ENCODE measurements around the gene EDEM3.
"Not testable (repeated sequence)": the region's sequence is repeated elsewhere in the genome, so short reads cannot be mapped to it uniquely, and the experiment has no call there.

EDEM3 gene

DNA sequence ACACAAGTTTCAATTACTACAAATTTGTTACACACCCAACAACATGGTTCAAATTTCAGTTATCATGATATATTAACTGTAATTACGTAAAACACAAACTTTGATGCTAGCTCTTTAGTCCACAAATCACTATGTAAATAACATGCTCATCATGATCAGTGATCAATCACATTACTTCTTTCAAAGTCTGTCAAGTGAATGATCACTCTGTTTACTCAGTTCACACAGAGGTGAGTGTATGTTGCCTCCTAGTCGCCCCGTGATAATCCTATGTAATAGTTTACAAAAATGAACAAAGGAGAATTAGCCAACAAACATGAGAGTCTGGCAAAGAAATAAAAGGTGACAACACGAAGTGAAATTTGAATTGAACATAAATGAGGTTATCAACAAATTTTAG lies 14.3 kb downstream of the EDEM3 start:
- DNase-seq (ENCODE audit: low spot score), result no peak

DNA sequence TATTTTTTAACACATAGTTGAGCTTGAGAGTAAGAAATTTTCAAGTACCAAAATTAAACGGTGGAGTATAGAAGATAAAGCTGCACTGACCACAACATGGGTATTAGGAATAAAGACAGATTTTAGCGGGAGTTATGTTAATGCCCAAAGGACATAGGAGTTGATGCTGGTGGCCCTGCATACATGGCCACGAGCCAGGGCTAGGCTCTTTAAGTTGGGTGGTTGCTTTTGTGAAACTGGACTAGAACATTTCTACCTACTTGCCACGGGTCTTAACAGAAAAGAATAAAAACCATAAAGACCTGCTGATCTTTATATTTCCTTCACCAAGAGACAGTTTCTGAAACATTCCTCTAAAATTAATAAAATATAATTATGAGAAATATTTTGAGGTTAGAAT lies 14.9 kb downstream of the EDEM3 start:
- no peak for DNase-seq (ENCODE audit: low spot score)

DNA sequence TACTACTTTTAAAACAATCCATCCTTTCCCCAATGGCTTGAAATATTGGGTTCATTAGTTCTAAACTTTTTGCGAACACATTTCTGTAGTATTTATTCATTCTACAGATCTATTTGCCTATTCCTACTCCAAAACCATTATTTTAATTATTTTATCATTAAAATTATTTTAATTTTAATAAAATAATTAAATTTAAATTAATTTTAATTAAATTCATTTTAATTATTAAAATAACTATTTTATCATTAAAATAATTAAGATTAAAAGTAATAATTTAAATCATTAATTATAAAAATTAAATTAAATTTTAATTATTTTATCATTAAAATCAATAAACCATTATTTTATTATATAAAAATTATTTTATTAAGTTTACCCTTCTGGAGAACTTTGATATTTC lies 15.6 kb downstream of the EDEM3 start:
- DNase-seq (ENCODE audit: low spot score), result no peak

DNA sequence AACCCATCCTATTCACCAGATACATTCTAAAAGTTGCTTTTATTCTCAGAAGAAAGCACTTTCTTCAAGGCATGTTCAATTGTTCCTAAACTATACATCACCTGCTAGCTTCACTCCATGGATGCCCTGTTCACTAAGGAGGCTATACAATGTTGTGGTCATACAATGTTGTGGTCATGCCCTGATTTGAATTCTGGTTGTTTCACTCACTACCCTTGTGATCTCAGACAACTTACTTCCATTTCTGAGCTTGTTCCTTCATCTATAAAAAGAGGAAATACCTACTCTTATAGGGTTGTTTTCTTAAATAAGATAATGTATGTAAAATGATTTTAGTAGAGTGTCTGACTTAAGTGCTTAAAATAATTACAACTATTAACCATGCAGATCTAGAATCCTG lies 19.7 kb downstream of the EDEM3 start:
- DNase-seq (ENCODE audit: low spot score), result no peak

DNA sequence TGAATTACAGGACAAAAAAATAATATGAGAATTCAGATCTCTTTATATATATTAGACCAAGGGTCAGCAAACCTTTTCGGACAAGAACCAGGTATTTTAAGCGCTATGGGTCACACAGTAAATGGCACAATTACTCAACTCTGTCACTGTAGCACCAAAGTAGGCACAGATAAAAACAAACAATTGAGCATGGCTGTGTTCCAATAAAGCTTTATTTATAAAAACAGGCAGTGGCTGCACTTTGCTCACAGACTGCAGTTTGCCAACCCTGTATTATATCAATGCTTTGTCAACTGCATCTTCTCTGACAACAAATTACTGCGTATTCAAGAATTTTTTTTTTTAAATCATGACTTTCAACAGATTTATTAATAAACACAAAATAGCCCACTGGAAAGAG lies 29.8 kb downstream of the EDEM3 start:
- no peak for DNase-seq (ENCODE audit: low spot score)

DNA sequence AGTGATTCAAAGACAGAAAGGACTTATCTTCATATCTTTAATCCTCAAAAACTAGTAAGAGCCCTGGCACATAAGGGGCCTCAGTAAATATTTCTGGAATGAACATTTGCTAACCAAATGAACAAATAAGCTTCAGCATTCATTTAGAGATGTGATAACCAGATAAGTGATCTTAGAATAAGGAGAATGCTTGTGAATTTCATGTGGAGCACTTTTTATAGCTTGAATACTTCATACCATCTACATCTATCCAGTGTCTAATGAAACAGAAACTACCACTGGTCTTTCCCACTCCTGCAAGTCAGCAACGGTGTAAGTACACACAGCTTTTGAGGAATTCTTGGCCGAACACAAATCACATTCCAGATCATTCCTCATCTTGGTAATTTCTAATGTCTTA lies 38.5 kb downstream of the EDEM3 start:
- no peak for DNase-seq (ENCODE audit: low spot score)

DNA sequence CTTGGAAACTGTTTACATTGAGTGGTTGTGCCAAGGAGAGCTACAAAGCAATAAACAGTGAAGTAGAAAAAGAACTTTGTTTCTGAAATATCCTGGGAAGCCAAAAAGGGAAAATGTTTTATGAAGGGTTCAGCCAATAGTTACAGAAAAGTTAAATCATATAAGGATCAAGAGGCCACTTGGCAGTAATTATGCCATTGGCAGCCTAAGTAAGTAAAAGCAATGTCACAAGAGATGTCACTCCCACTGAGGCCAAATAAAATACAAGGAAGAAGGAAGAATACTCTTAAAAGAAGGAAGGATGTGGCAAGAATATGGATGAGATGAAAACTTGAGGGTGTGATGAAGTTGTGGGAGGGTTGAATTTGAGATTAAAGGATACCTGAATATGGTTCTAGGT lies 45.2 kb downstream of the EDEM3 start:
- DNase-seq (ENCODE audit: low spot score), result no peak

DNA sequence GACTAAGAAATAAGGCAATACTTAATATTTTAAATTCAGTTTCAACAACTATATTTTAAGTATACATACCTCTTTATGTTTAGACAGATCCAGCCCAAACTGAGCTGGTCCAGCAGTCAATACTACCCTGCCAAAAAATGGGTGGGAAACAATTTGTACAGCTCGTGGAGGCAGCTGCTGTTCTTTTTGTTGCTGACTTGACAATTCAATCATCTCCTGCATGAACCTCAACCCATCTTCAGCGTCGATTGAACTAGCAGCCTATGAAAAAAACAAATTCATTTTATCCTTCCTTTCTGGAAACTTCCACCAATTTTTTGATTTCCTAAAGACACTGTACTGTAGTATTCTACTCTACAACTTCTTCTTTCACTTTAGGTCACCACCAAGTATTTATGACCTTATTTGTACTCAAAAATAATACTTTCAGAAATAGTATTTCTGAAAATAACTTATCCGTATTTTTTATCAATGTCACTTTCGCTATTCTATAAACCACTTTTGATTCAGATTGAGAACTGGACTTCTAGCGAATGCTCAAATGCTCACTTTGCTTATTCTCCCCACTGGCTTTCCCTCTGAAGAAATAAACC lies 46.5 kb downstream of the EDEM3 start:
- no peak for DNase-seq (ENCODE audit: low spot score)

DNA sequence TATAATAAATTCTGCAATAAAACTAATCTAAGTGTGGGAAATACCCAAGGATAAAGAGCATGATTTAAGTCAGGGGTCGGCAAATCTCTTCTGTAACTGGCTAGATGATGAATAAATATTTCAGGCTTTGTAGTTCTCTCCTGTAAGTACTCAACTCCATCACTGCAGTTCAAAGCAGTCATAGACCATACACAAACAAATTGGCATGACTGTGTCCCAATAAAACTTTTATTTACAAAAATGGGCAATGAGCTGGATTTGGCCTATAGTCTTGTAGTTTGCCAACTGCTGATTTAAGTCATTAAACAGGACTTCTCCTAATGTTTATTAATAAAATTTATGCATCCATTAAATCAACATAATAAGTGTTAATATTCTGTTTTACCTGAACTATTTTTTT lies 49.4 kb downstream of the EDEM3 start:
- DNase-seq (ENCODE audit: low spot score), result no peak

DNA sequence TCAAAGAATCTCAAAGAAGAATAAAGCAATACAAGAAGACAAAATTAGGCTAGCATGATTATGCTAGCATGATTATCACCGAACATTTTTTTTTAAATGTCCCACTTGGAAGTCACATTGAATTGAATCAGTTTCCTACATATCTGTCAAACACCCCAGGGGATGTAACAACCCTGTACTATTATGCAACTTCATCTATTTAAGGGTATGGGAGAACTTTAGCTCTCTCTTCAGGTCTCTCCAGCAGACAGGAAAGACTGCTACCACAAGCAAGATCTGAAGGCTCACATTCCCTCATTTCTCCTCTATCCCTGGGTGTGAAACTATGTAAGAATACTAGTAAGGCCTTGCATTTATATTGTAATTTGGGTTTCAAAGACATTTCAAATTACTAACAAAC lies 52.8 kb downstream of the EDEM3 start:
- DNase-seq (ENCODE audit: low spot score), result no peak

DNA sequence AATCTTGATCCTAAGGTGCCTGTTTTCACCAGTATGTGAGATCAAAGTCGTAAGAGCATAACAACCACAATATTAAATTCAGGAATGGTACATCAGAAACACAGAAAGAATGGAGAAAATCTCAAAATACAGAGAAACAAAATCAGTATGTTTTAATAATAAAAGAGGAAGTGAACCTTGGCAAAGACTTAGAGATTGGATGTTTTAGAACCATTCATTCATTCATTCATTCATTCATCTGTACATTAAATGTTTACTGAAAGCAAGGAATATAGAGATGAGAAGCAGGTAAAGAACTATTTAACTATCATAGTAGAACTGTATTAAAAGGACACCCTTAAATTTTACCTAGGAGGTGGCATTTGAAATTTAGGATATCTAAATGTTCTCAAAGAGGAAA lies 55.7 kb downstream of the EDEM3 start:
- DNase-seq (ENCODE audit: low spot score), result no peak

DNA sequence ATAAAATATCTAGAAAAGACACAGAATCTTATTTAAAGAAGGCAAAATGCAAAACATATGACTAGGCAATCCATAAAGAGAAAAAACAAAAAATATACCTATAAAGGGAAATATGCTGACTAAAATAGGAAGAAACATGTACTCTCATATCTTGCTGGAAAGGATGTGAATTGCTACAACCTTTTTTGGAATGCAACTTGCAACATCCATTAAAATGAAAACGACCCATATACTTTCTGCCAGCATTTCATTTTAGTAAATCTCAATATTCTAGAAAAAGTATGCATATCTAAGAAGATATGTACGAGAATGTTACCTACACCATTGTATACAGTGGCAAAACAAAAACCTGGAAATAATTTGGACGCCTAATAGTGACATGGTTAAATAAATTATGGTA lies 56.6 kb downstream of the EDEM3 start:
- no peak for DNase-seq (ENCODE audit: low spot score)

DNA sequence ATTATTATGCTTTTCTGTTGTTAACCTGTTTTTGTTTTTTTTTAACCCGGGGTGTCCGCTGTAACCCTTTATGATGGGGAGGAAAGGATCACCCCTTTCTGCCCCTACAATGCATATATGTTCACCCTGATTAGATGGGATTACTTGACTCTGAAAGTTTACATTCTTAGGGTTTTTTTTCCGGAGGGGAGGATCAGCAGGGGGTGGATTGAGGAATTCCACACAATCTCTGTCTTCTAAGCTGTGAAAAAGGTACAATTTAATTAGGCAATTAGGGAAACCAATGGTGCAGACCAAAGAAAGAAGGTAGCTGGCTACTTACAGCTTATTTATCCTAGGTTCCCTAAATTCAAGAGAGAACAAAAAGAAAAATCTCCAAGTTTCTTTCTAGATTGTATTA lies 58.3 kb downstream of the EDEM3 start:
- DNase-seq (ENCODE audit: low spot score), result no peak

DNA sequence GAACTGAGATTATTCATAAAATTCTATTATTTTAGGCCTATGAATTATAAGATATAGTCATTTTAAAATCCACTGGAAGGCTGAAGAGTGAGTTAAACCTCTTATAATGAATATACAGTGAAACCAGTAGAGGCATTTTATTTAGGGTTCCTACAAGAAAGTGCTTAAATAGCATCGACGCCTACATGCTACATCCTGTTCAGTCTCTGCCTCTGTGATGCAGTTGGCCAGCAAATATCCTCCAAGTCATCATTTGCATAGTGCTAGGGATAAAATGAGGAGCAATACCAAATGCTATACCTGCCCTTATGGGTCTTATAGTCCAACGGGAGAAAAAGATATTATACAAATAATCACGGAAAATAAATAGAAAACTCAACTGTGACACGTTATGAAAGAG lies 59.6 kb downstream of the EDEM3 start:
- no peak for DNase-seq (ENCODE audit: low spot score)

DNA sequence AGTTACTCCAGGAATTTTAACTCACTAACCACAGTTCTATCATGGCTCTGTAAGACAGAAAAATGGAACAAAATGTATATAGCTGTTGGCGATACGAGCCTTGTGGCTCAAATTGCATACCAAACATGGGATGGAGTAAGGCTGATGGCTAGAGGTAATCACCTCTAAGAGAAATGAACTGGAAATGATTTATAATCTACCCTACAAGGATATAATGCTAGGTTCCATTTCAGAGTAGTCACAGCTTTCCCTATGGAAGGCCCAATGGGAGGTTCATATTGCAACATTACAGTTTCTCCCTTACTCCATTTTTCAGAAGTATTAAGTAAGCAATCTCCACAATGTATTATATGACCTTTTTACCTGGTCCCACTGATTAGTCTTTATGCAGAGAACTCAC lies 61.6 kb downstream of the EDEM3 start:
- DNase-seq (ENCODE audit: low spot score), result no peak

DNA sequence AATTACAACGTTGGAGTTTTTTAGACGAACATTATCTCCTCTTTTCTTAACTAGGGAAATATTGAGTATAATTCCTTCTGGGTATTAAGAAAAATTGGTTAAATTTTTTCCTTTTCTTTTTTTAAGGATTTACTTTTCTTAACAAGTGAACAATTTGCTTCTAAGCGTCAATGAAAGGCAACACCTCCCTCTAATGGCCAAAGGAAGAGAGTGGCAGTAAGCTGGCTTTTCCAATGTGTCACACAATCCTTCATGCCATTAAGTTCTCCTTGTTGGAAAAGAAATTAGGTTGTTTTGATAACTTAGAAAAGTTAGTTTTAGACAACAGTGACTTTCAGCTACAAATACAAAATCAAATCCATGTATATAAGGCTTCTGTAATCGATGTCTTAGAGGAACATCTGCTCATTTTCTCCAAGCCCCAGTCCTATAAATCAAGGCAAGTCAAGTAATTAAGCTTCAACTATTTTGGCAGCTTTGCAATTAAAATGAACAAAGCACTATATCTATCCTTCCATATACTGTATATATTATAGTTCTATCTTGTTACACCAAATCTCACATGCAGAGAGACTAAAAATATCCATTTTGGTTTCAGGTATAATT lies 62.8 kb downstream of the EDEM3 start:
- peak; percentile 47 for DNase-seq (ENCODE audit: low spot score)

DNA sequence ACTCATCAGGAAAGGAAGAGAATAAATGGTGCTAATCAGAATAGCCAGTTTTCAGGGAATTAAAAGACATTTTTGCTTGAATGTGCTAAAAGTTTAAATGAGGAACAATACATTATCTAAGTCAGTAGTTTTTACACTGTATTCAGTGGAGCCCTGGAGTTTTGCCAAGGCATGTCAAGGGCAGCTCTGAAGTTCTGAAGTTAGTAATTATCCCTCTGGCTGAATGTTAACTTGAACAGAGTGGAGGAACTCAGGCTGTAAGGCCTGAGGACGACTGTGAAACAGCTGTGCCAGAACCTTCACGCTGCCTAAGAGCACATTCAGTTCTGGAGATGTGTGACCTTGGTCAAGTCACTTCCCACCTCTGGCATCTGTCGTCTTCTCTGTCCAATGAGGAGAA lies 68.1 kb downstream of the EDEM3 start:
- DNase-seq (ENCODE audit: low spot score), result no peak

DNA sequence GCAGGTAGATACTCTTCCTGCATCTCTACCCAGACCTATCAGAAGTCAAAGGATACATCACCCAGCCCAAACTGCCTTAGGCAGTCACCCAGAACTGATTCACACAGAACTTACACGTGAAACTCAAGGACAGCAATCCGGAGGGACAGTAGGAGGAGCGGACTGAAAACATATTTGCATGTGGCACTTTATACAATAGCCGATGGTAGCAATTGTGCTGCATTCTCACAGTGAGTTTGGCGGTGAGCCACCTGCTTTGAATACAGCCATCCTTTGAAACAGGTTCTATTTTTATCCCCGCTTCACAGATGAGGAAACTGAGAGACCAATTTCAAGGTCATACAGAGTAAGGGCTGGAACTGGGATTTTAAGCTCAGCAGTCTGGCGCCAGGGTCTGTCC lies 69.5 kb downstream of the EDEM3 start:
- no peak for DNase-seq (ENCODE audit: low spot score)

DNA sequence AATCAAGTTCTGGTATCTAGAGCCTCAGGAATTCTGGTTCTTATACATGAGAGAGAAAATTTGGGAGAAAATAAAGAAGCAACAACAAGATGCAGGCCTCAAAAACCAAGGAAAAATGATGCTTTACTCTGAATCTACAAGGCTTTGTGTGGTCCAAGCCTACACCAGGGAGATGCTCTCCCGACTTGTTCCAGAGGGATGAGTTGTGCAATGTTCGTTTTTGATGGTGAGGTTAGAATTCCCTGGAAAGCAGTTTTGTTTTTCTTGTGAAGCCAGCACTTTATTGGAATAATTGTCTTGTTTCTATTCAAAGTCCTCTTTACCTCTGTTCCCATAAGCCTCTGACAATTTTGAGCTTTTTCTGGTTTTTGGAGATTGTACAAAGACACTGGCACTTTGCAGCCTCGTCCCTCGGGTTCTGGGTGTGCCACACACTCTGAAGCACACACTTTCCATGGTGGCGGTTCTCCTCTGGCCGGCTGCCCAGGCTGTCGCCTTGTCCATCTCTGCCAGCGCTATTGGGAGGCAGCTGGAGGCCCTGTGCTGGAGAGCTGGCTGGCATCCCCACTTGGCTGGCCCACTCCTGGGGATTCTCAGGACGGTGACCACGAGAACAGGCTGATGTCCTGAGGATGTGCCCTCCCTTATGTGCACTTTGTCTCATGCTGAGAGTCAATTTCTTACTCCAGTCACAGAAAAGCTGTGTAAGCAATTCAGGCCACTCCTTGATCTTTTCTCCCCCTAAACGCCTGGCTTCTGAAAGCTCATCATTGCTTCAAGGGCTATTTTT lies 70.2 kb downstream of the EDEM3 start:
- DNase-seq (ENCODE audit: low spot score), result no peak

DNA sequence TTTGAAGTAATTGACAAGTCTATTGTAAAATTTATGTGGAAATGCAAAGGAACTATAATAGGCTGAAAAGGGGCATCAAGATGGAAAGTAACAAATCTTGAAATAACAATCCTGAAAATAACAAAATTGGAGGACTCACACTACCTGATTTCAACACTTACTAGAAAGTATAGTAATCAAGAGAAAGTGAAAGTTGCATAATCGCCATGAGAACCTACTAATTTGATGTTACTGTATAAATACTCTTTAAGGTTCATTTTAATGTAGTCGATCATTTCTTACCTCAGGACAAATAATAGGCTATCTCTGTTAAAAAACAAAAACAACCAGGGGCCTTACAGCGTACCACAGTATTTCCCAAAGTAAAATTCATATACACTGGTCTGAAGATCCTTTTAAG lies 71.7 kb downstream of the EDEM3 start:
- no peak for DNase-seq (ENCODE audit: low spot score)

DNA sequence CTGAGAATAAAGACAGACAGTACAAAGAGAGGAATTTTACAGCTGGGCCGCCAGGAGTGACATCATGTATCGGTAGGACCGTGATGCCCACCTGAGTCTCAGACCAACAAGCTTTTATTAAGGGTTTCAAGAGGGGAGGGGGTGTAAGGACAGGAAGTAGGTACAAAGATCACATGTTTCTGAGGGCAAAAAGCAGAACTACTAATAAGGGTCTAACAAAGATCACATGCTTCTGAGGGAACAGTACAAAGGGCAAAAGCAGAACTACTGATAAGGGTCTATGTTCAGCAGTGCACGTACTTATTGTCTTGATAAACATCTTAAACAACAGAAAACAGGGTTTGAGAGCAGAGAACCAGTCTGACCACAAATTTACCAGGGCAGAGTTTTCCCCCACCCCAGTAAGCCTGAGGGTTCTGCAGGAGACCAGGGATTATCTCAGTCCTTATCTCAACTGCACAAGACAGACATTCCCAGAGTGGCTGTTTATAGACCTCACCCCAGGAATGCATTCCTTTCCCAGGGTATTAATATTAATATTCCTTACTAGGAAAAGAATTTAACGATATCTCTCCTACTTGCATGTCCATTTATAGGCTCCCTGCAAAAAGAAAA lies 73.9 kb downstream of the EDEM3 start:
- not testable (repeated sequence) for DNase-seq (ENCODE audit: low spot score)

DNA sequence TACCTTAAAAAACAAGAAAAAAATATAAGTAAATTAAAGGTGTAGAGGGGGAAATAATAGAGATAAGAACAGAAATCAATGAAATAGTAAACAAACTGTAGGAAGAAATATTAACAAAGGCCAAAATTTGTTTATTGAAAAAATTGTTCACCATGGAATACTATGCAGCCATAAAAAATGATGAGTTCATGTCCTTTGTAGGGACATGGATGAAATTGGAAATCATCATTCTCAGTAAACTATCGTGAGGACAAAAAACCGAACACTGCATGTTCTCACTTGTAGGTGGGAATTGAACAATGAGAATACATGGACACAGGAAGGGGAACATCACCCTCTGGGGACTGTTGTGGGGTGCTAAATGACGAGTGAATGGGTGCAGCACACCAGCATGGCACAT lies 75.2 kb downstream of the EDEM3 start:
- DNase-seq (ENCODE audit: low spot score), result not testable (repeated sequence)

DNA sequence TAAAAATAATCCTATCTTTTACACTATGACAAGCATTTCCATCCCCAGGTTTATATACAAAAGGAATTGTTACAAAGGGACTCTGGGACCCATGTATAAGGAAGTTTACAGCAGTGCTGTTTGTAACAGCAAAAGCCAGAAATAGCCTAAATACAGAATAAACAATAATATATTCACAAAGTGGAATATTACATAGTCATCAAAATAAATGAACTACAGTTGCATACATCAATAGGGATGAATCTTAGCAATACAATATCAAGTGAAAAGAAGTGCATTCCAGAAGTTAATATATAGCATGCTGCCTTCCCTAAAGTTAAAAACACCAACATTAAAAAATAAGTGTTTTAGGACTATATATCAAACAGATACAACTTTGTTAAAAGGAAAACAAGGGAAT lies 77.3 kb downstream of the EDEM3 start:
- no peak for DNase-seq (ENCODE audit: low spot score)

Measured in kidney capillary endothelial cell (primary cell).